H7 (cell line): Measurements from ENCODE around the gene AGL. TPM values are rescaled to one million over a fixed set of nuclear protein-coding genes. Genes with fewer than 3 reads are reported as not detected.
"Not testable (repeated sequence)": the region's sequence is repeated elsewhere in the genome, so short reads cannot be mapped to it uniquely, and the experiment has no call there.

ENCODE experiments used
- DNase-seq: peaks from one replicate; pipeline ENCODE4 v3.0.0; 2012
- H3K27me3 ChIP-seq: 2 replicates; pipeline ENCODE4 v1.6.0; 2011; ENCODE audit warnings: mild to moderate bottlenecking, low read length; ENCODE audit not compliant: control insufficient read depth, insufficient read depth
- H3K36me3 ChIP-seq: replicated peaks from 2 replicates; pipeline ENCODE4 v1.5.1; 2011; ENCODE audit warnings: low read length; ENCODE audit not compliant: control insufficient read depth, insufficient read depth
- H3K4me3 ChIP-seq: 2 replicates; pipeline ENCODE4 v1.5.1; 2011; ENCODE audit warnings: low read depth, mild to moderate bottlenecking, control low read depth, low read length, moderate library complexity; ENCODE audit not compliant: insufficient read depth
- total RNA-seq: library from RNA; depleted of rRNA; stranded (reverse); fragments of >200 nt; shearing (Covaris generic); gene quantifications from 2 replicates; pipeline ENCODE4 v1.2.3, GENCODE V29; 2014

AGL gene
- total RNA-seq, 1 experiment from 2014 or later = 10.9 TPM

DNA sequence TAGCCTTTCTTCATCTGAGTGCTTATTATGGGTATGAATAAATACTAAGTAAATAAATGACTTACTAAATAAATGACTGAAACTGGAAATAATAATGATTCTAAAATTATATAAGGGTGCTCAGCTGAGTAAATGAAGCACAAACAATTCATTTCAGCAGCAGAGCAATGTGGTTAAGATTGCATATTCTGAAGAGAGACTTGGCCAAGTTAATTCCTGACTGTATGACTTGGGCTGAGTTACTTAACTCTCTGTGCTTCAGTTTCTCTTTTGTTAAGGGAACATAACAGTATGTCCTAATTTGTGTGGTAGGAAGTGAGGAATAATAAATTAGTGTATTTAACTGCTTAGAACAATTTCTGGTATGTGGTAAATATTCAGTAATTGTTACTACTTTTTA, 19.1 kb downstream of the AGL start:
- H3K27me3 ChIP-seq = no peaks in the 10 kb centered on the region
- no peak for DNase-seq
- H3K36me3 ChIP-seq = no peaks in the 10 kb centered on the region; the same call in 1 of the 2 replicates
- no peak overlapping the region for H3K4me3 ChIP-seq

DNA sequence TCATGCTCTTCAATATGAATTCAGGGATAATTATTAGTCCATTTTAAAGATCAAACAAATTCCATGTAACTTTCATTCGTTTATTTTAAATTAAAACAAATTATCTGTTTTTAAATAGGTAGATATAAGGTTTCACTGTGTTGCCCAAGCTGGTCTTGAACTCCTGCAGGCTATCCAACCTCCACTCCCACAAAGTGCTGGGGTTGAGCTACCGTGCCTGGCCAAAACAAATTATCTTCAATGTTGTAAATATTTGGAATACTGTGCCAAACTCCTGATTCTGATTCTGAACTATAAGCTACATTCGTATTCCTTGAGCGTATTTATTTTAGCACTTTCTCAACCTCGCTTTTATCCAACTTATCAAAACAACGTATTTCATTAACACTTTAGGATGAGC, 19.6 kb downstream of the AGL start:
- no peaks in the 10 kb centered on the region; the same call in 1 of the 2 replicates for H3K36me3 ChIP-seq
- no peaks in the 10 kb centered on the region for H3K27me3 ChIP-seq
- no peak overlapping the region for H3K4me3 ChIP-seq
- DNase-seq = no peak

DNA sequence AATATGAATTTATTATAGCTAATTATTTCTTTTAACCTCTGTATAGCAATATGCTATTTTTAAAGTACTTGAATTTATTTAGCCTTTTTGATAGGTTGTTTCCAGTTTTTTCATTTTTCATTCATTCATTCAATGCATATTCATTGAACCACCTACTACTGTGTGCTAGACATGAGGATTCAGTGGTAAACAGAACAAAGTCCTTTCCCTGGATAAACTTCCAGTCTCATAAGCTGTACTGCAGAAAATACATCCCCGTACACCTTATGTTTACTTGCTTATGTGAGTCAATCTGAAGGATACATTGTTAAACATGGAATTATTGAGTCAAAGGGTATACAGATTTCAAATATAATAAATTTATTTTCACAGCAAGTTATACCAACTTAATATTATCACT, 21.9 kb downstream of the AGL start:
- Histone ChIP-seq H3K36me3 (no peaks in the 10 kb centered on the region; the same call in 1 of the 2 replicates), H3K27me3 (no peaks in the 10 kb centered on the region), H3K4me3 (no peak overlapping the region)
- DNase-seq = no peak

DNA sequence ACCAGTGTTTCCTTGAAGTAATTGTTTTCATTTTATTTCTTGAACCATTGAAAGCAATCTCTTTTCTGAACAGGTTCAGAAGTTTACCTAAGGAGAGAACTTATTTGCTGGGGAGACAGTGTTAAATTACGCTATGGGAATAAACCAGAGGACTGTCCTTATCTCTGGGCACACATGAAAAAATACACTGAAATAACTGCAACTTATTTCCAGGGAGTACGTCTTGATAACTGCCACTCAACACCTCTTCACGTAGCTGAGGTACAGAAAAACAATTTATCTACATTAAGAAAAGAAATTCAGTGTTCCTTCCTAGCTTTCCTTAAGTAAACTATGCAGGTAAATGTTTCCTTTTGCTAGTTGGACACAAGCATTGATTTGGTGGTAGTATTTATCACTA, 27.4 kb downstream of the AGL start:
- no peaks in the 10 kb centered on the region for H3K27me3 ChIP-seq
- H3K36me3 ChIP-seq = no peaks in the 10 kb centered on the region
- DNase-seq = no peak

DNA sequence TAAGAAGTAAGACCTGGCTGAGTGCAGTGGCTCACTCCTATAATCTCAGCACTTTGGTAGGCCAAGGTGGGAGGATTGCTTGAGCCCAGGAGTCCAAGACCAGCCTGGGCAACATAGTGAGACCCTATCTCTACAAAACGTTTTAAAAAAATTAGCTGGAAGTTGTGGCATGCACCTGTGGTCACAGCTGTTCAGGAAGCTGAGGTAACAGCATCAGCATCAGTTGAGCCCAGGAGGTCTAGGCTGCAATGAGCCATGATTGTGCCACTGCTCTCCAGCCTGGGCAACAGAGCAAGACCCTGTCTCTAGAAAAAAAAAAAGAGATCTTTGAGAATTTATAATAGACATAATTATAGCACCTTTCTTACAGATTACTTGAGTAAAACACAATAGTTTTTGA, 36.0 kb downstream of the AGL start:
- H3K4me3 ChIP-seq = no peak overlapping the region
- no peaks in the 10 kb centered on the region; the same call in 1 of the 2 replicates for H3K36me3 ChIP-seq
- no peak for DNase-seq
- no peaks in the 10 kb centered on the region for H3K27me3 ChIP-seq

More for the DNA sequence above, 27.4 kb downstream of the AGL start:
- H3K4me3 ChIP-seq = no peak overlapping the region

DNA sequence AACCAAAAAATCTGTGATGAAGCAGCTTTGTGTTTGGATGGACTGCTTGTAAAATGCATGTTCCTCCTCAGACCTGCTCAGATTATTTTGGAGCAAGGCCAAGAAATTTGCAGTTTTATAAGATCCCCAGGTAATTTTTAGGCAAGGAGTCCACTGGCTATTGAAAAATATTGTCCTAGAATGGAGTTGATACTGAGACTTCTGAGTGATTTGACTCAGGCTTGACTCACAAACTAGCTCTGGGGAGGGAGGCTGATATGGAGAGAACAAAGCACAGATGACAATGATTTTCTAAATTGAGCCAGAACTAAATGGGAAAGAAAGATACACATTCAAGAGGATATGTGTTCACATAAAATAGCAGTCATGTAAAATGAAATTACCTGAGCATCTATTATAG, 36.7 kb downstream of the AGL start:
- no peak for DNase-seq
- Histone ChIP-seq H3K36me3 (no peaks in the 10 kb centered on the region; the same call in 1 of the 2 replicates), H3K27me3 (no peaks in the 10 kb centered on the region), H3K4me3 (no peak overlapping the region)

DNA sequence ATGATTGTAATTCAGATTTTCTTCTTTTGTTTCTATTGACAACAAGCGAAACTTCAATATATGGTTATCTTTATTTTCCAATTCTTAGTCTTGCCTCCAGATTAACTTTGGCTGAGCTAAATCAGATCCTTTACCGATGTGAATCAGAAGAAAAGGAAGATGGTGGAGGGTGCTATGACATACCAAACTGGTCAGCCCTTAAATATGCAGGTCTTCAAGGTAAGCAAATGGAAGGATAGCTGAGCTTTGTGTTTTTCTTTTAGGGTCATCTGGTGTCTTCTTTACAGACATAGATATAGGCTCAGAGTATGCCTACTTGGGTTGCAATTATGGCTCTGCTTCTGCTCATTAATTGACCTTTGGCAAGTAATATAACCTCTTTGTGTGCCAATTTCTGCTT, 37.7 kb downstream of the AGL start:
- Histone ChIP-seq H3K4me3 (no peak overlapping the region), H3K36me3 (no peaks in the 10 kb centered on the region; the same call in 1 of the 2 replicates), H3K27me3 (no peaks in the 10 kb centered on the region)
- DNase-seq = no peak

DNA sequence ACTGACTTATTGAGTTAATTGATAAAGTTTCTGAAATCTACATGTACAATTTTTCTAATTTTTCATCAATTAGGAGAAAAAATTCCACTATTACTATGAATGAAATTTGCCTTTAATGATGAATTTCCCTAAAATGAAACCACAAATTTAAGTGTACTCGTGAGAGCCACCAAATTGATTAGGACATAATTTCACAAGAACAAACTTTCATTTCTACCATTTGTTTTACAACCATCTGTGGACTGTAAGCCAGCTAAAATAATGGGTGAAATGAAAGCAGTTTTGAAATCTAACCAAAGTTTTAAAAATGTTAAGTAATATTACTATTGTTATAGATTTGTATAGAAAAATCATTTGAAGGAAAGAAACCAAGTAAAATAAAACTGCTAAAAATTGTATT, 41.8 kb downstream of the AGL start:
- no peaks in the 10 kb centered on the region for H3K27me3 ChIP-seq
- H3K4me3 ChIP-seq = no peak overlapping the region
- DNase-seq = no peak
- no peaks in the 10 kb centered on the region for H3K36me3 ChIP-seq

DNA sequence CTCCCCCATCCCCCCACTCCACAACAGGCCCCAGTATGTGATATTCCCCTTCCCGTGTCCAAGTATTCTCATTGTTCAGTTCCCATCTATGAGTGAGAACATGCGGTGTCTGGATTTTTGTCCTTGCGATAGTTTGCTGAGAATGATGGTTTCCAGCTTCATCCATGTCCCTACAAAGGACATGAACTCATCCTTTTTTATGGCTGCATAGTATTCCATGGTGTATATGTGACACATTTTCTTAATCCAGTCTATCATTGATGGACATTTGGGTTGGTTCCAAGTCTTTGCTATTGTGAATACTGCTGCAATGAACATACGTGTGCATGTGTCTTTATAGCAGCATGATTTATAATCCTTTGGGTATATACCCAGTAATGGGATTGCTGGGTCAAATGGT, 53.1 kb downstream of the AGL start:
- not testable (repeated sequence) for H3K4me3 ChIP-seq, DNase-seq, H3K27me3 ChIP-seq, H3K36me3 ChIP-seq

DNA sequence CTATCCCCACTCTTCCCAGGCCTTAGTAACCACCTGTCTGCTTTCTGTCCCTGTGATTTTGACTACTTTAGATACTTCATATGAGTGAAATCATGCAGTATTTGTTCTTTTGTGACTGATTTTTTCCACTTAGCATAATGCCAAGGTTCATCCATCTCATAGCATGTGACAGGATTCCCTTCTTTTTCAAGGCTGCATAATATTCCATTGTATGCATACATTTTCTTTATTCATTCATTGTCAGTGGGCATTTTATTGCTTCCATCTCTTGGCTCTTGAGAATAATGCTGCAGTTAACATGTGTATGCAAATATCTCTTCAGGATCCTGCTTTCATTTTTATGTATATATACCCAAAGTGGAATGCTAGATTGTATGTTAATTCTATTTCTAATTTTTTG, 56.4 kb downstream of the AGL start:
- DNase-seq = no peak
- Histone ChIP-seq H3K36me3 (no peaks in the 10 kb centered on the region), H3K27me3 (no peaks in the 10 kb centered on the region), H3K4me3 (no peak overlapping the region)

DNA sequence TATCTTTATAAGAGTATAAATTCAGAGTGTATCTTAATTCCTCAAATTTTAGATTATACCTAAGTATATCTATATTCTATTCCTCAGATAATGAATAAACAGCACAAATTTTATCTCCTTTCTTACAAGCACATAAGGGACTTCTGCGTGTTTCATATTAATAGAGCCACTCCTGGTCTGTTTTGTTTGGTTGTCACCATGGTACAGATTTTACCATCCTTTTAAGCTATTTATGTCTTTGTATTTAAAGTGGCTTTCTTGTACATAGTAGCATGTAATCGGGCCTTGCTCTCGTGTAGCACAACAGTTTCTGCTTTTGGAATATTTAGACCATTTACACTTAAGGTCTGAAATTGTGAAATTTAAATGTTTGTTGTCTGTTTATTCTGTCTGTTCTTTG, 67.1 kb downstream of the AGL start:
- Histone ChIP-seq H3K4me3 (no peak overlapping the region), H3K36me3 (no peaks in the 10 kb centered on the region), H3K27me3 (no peaks in the 10 kb centered on the region)
- DNase-seq = no peak

DNA sequence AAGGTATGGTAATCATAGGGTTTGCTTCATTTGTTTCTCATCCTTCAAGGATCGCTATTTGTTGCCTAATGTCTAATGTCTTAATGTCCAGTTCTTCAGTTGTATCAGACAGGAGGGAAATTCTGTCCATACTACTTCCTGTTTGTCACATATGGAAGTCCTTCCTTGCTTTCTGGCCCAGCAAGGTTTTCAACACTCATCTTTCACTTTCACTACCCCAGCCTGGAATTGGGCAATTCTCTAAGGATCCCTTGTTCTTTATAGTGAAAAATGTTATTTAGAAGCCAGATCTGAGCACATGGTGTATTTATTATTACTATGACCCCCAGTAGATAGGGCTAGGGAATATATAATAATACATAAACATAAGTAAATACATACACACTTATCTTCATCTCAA, 69.1 kb downstream of the AGL start:
- H3K4me3 ChIP-seq = no peak overlapping the region
- no peaks in the 10 kb centered on the region for H3K36me3 ChIP-seq
- no peaks in the 10 kb centered on the region for H3K27me3 ChIP-seq
- no peak for DNase-seq

DNA sequence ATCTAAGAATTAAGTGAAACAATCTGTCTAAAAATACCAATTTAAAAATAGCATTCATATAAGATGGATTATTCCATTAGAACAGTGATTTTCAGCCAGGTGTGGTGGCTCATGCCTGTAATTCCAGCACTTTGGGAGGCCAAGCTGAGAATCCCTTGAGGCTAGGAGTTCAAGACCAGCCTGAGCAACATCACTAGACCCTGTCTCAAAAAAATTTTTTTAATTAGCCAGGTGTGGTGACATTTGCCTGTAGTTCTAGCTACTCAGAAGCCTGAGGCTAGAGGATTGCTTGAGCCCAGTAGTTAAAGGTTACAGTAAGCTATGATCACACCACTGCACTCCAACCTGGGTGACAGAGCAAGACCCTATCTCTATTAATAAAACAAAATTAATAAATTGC, 84.6 kb downstream of the AGL start:
- Histone ChIP-seq H3K36me3 (no peaks in the 10 kb centered on the region), H3K27me3 (no peaks in the 10 kb centered on the region), H3K4me3 (no peak overlapping the region)
- DNase-seq = no peak

DNA sequence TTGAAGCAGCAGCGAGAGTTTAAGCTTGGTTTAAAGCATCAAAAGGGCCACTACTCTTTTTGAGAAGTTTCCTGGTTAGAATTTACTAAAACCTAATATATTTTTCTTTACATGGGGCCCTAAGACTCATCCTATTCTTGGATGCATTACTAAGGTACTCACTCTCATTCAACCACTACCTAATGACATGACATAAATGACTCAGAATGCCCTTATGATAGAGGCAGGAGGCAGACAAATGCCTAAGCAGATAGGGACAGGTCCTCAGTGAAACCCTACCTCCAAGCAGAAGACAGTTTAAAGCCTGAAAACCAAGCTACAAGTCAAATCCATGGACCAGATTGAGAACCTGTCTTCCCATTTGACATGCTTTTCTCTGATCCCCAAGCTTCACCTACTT, 85.4 kb downstream of the AGL start:
- H3K27me3 ChIP-seq = no peaks in the 10 kb centered on the region
- no peak for DNase-seq
- H3K36me3 ChIP-seq = no peaks in the 10 kb centered on the region
- H3K4me3 ChIP-seq = no peak overlapping the region

DNA sequence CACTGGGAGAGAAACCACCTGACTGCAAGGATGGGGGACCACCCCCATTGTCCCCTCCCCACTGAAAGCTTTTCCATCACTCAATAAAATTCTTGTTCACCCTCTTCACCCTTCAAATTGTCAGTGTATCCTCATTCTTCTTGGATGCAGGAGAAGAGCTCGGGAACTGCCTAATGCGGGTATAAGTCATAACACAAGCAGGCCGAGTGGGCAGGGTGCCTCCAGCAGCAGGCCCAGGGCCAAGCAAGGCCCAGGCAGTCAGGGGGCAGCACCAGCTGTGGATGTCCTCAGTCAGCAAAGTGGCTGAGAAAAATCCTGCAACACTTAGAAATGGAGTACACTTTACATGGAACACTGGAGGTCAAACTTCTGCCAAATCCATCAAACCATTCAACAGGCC, 85.9 kb downstream of the AGL start:
- Histone ChIP-seq H3K4me3 (no peak overlapping the region), H3K27me3 (no peaks in the 10 kb centered on the region), H3K36me3 (no peaks in the 10 kb centered on the region)
- DNase-seq = no peak

DNA sequence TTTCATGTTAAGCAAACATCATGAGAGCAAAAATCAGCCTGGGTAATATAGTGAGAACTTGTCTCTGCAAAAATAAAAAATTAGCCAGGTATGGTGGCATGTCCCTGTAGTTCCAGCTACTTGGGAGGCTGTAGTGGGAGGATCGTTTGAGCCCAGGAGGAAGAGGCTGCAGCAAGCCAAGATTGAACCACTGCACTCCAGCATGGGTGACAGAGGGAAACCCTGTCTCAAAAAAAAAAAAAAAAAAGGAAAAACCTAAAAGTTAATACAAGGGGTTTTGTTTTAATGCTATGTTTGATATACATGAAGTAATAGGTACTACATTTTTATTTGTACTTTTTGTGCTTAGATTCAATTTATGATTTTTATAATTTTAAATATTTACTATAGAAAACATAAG, 92.6 kb downstream of the AGL start:
- DNase-seq = no peak
- Histone ChIP-seq H3K27me3 (no peaks in the 10 kb centered on the region), H3K36me3 (no peaks in the 10 kb centered on the region), H3K4me3 (no peak overlapping the region)
